ENCODE measurements around the gene HDAC4. TPM values are rescaled to one million over a fixed set of nuclear protein-coding genes. Genes with fewer than 3 reads are reported as not detected.

HDAC4 gene
- total RNA-seq, 4 donors from 2014 or later = 51.4 to 107 (median 70.8) TPM

- 80% methylated on average over 4 of the region's 4 CpGs for WGBS
- Histone ChIP-seq H3K4me3 (no peak overlapping the region), H3K4me1 (peaks cover 10% of the 10 kb centered on the region), H3K27me3 (no peaks in the 10 kb centered on the region), H3K27ac (no peak overlapping the region), H3K36me3 (peaks cover 19% of the 10 kb centered on the region), H3K9me3 (no peaks in the 10 kb centered on the region)
- DNase-seq (ENCODE audit: low spot score in 2 of 2) = no peak
- no peak for TF ChIP-seq EP300 (IDR thresholded peaks at IDR 0.05)
- TF ChIP-seq POLR2AphosphoS5 (IDR thresholded peaks at IDR 0.05) = no peak
- TF ChIP-seq POLR2A (IDR thresholded peaks at IDR 0.05) = no peak
- no peak for TF ChIP-seq CTCF (IDR thresholded peaks at IDR 0.05)
Measured at GRCh38 chr2:239195992-239196391, 204.8 kb downstream of the HDAC4 start.

- WGBS = 84% methylated on average over 15 of the region's 15 CpGs
Measured at GRCh38 chr2:239195318-239195871, 205.4 kb downstream of the HDAC4 start.

GRCh38 chr2:239194731-239195317, 206.0 kb downstream of the HDAC4 start:
- 80% methylated on average over 7 of the region's 23 CpGs for WGBS
- peak; percentile 55 to 56 for DNase-seq (ENCODE audit: low spot score in 2 of 2)
- Histone ChIP-seq H3K36me3 (peaks cover 25% of the 10 kb centered on the region), H3K27ac (no peak overlapping the region), H3K9me3 (peaks cover under 1% of the 10 kb centered on the region), H3K4me3 (no peak overlapping the region), H3K4me1 (peaks cover 10% of the 10 kb centered on the region), H3K27me3 (no peaks in the 10 kb centered on the region)
- no peak for TF ChIP-seq EP300 (IDR thresholded peaks at IDR 0.05)
- TF ChIP-seq POLR2A (IDR thresholded peaks at IDR 0.05) = no peak
- no peak for TF ChIP-seq POLR2AphosphoS5 (IDR thresholded peaks at IDR 0.05)
- TF ChIP-seq CTCF (IDR thresholded peaks at IDR 0.05) = no peak

More at GRCh38 chr2:239195318-239195871, 205.4 kb downstream of the HDAC4 start:
- H3K36me3 ChIP-seq = peaks cover 20% of the 10 kb centered on the region
- no peaks in the 10 kb centered on the region for H3K27me3 ChIP-seq
- DNase-seq (ENCODE audit: low spot score in 2 of 2) = peak; percentile 36 to 77
- H3K27ac ChIP-seq = no peak overlapping the region
- TF ChIP-seq POLR2A (IDR thresholded peaks at IDR 0.05) (no peak), EP300 (IDR thresholded peaks at IDR 0.05) (no peak), POLR2AphosphoS5 (IDR thresholded peaks at IDR 0.05) (no peak), CTCF (IDR thresholded peaks at IDR 0.05) (no peak)
- H3K4me1 ChIP-seq = peaks cover 10% of the 10 kb centered on the region
- no peaks in the 10 kb centered on the region for H3K9me3 ChIP-seq
- H3K4me3 ChIP-seq = no peak overlapping the region

- Histone ChIP-seq H3K9me3 (peaks cover 3% of the 10 kb centered on the region), H3K27ac (no peak overlapping the region), H3K4me1 (peaks cover 10% of the 10 kb centered on the region), H3K4me3 (no peak overlapping the region), H3K27me3 (no peaks in the 10 kb centered on the region), H3K36me3 (peaks cover 33% of the 10 kb centered on the region)
- TF ChIP-seq POLR2AphosphoS5 (IDR thresholded peaks at IDR 0.05) (no peak), POLR2A (IDR thresholded peaks at IDR 0.05) (no peak), CTCF (IDR thresholded peaks at IDR 0.05) (no peak), EP300 (IDR thresholded peaks at IDR 0.05) (no peak)
- WGBS = 80% methylated on average over 17 of the region's 17 CpGs
- DNase-seq (ENCODE audit: low spot score in 2 of 2) = peak; percentile 51 to 72
Measured at GRCh38 chr2:239193925-239194677, 206.7 kb downstream of the HDAC4 start.

GRCh38 chr2:239193401-239193811, 207.4 kb downstream of the HDAC4 start:
- Histone ChIP-seq H3K9me3 (peaks cover 8% of the 10 kb centered on the region), H3K27ac (no peak overlapping the region), H3K4me1 (peaks cover 10% of the 10 kb centered on the region), H3K36me3 (peaks cover 37% of the 10 kb centered on the region), H3K4me3 (no peak overlapping the region), H3K27me3 (no peaks in the 10 kb centered on the region)
- TF ChIP-seq CTCF (IDR thresholded peaks at IDR 0.05) (no peak), POLR2A (IDR thresholded peaks at IDR 0.05) (no peak), POLR2AphosphoS5 (IDR thresholded peaks at IDR 0.05) (no peak), EP300 (IDR thresholded peaks at IDR 0.05) (no peak)
- peak; percentile 51 to 77 for DNase-seq (ENCODE audit: low spot score in 2 of 2)
- 84% methylated on average over 10 of the region's 12 CpGs for WGBS
